ENCODE data around the gene KLC1. TPM values are rescaled to one million over a fixed set of nuclear protein-coding genes. Genes with fewer than 3 reads are reported as not detected.
"Not testable (repeated sequence)": the region's sequence is repeated elsewhere in the genome, so short reads cannot be mapped to it uniquely, and the experiment has no call there.

The KLC1 gene
- total RNA-seq, 1 donor from 2014 or later, result 238 TPM

DNA sequence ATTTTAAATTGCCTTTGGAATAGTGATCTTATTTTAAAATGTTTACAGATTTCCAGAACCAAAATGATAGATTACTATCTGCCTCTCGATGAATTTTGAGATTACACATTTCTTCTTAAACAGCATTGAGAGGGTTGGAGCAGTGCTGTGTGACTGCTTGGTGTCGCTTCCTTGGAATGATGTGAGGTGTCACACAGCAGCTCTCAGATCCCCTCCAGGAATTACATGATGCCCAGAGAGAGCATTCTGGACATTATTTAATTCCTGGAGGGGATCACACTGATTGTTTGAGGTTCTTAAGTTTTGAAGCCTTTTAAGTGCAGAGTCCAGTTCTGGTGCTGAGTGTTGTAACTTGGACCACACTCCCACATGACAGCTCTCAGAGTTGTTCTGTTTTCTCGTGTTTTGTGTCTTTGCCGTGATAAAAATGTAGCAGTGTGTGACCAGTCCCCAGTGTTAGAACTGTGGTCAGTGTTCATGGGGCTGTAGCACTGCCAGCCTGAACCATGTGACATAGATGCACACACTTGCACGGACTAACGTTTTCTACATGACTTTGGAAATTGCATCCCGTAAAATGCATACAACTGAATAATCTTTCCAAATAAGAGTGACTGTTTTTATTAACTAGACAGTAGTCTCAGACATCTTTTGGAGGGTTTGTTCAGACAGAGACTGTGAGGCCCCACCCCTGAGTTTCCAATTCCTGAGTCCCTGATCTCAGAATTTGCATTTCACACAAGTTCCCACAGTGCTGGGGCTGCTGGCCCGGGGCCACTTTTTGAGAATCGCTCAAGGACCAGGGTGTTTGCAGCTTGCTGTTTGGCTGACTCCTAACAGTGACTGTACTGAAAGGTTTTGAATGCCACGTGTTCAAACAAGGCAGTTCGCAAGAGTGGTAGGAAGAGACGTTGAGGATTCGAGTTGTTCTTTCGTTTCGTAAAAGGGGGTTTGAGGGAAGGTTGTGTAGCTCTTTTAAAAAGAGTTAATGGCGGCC is 60.2 kb downstream of the KLC1 start:
- peak overlapping the region; percentile 57 for H3K4me2 ChIP-seq (ENCODE audit: low read length)
- H3K36me3 ChIP-seq (ENCODE audit: insufficient read depth, low read length), result peaks cover 46% of the 10 kb centered on the region
- no peaks in the 10 kb centered on the region for H3K27me3 Mint-ChIP-seq (ENCODE audit: low read depth, unreplicated experiment)
- peak overlapping the region; percentile 22 for H3K4me3 Mint-ChIP-seq (ENCODE audit: unreplicated experiment)
- DNase-seq (ENCODE audit: low read depth) (peak; percentile 72), FAIRE-seq (no peak)
- no peak overlapping the region for H3K4me3 ChIP-seq (ENCODE audit: insufficient read depth, low read depth, low read length)
- peak overlapping the region; percentile 67 for H3K27ac ChIP-seq (ENCODE audit: low read depth, low read length)
- TF ChIP-seq, protein P1, sequence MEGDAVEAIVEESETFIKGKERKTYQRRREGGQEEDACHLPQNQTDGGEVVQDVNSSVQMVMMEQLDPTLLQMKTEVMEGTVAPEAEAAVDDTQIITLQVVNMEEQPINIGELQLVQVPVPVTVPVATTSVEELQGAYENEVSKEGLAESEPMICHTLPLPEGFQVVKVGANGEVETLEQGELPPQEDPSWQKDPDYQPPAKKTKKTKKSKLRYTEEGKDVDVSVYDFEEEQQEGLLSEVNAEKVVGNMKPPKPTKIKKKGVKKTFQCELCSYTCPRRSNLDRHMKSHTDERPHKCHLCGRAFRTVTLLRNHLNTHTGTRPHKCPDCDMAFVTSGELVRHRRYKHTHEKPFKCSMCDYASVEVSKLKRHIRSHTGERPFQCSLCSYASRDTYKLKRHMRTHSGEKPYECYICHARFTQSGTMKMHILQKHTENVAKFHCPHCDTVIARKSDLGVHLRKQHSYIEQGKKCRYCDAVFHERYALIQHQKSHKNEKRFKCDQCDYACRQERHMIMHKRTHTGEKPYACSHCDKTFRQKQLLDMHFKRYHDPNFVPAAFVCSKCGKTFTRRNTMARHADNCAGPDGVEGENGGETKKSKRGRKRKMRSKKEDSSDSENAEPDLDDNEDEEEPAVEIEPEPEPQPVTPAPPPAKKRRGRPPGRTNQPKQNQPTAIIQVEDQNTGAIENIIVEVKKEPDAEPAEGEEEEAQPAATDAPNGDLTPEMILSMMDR (IDR thresholded peaks at IDR 0.05; ENCODE audit: insufficient read depth, low read depth, low read length), result no peak
- TF ChIP-seq EZH2 (IDR thresholded peaks at IDR 0.05; ENCODE audit: insufficient read depth, low read length), result no peak
- peaks cover 7% of the 10 kb centered on the region for H3K36me3 Mint-ChIP-seq (ENCODE audit: low read depth, unreplicated experiment)
- H3K4me1 Mint-ChIP-seq (ENCODE audit: low read depth, unreplicated experiment), result peaks cover 13% of the 10 kb centered on the region
- peaks cover 25% of the 10 kb centered on the region for H3K4me1 ChIP-seq (ENCODE audit: insufficient read depth, low read length)
- H2AFZ ChIP-seq (ENCODE audit: low read depth, low read length), result no peak overlapping the region
- H4K20me1 ChIP-seq (ENCODE audit: insufficient read depth, low read length), result peaks cover 78% of the 10 kb centered on the region
- no peaks in the 10 kb centered on the region for H3K9me3 ChIP-seq (ENCODE audit: insufficient read depth, low read depth, low read length)
- no peaks in the 10 kb centered on the region for H3K27me3 ChIP-seq (ENCODE audit: insufficient read depth, low read length)
- H3K9me3 Mint-ChIP-seq (ENCODE audit: unreplicated experiment), result no peaks in the 10 kb centered on the region
- H3K9ac ChIP-seq (ENCODE audit: low read length), result peak overlapping the region; percentile 55
- H3K79me2 ChIP-seq (ENCODE audit: insufficient read depth, low read length), result peaks cover 77% of the 10 kb centered on the region
- H3K27ac Mint-ChIP-seq (ENCODE audit: unreplicated experiment), result peak overlapping the region; percentile 77

DNA sequence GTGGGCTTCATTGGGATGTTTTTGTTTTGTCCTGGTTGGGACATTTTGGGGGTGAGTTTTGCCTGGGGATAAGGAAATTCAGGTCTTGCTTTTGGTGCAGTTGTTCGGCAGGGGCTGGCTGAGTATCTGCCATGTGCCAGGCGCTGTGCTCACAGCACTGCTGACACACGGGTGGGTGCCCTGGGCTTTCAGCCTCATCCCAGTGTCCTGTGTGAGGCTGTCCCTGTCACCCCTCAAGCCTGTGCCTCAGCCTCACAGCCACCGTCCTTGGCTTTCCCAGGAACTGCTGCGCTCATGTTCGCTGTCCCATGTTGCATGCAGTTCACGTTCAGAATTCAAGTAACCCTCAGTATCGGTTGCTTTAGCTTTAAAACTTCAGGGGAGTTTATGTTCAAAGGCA is 61.3 kb downstream of the KLC1 start:
- Histone ChIP-seq H3K4me2 (ENCODE audit: low read length) (no peak overlapping the region), H3K27ac (ENCODE audit: low read depth, low read length) (no peak overlapping the region), H2AFZ (ENCODE audit: low read depth, low read length) (no peak overlapping the region), H3K27me3 (ENCODE audit: insufficient read depth, low read length) (no peaks in the 10 kb centered on the region), H3K9ac (ENCODE audit: low read length) (no peak overlapping the region), H3K4me1 (ENCODE audit: insufficient read depth, low read length) (peaks cover 25% of the 10 kb centered on the region), H4K20me1 (ENCODE audit: insufficient read depth, low read length) (peaks cover 73% of the 10 kb centered on the region), H3K79me2 (ENCODE audit: insufficient read depth, low read length) (peaks cover 73% of the 10 kb centered on the region), H3K9me3 (ENCODE audit: insufficient read depth, low read depth, low read length) (no peaks in the 10 kb centered on the region), H3K36me3 (ENCODE audit: insufficient read depth, low read length) (peaks cover 43% of the 10 kb centered on the region), H3K4me3 (ENCODE audit: insufficient read depth, low read depth, low read length) (no peak overlapping the region)
- H3K9me3 Mint-ChIP-seq (ENCODE audit: unreplicated experiment), result no peaks in the 10 kb centered on the region
- peaks cover 7% of the 10 kb centered on the region for H3K36me3 Mint-ChIP-seq (ENCODE audit: low read depth, unreplicated experiment)
- H3K4me1 Mint-ChIP-seq (ENCODE audit: low read depth, unreplicated experiment), result peaks cover 13% of the 10 kb centered on the region
- no peaks in the 10 kb centered on the region for H3K27me3 Mint-ChIP-seq (ENCODE audit: low read depth, unreplicated experiment)
- H3K27ac Mint-ChIP-seq (ENCODE audit: unreplicated experiment), result peak overlapping the region; percentile 77
- no peak for FAIRE-seq
- no peak for TF ChIP-seq EZH2 (IDR thresholded peaks at IDR 0.05; ENCODE audit: insufficient read depth, low read length)
- TF ChIP-seq, protein P1 (IDR thresholded peaks at IDR 0.05; ENCODE audit: insufficient read depth, low read depth, low read length), result no peak
- no peak for DNase-seq (ENCODE audit: low read depth)
- H3K4me3 Mint-ChIP-seq (ENCODE audit: unreplicated experiment), result no peak overlapping the region

DNA sequence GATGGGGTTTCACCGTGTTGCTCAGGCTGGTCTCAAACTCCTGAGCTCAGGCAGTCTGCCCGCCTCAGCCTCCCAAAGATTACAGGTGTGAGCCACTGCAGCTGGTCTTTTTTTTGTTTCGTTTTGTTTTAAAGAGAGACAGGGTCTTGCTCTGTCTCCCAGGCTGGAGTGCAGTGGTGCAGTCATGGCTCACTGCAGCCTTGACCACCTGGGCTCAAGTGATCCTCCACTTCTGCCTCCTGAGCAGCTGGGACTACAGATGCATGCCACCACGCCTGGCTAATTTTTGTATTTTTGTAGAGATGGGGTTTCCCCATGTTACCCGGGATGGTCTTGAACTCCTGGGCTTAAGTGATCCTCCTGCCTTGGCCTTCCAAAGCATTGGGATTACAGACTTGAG is 62.6 kb downstream of the KLC1 start:
- peaks cover 32% of the 10 kb centered on the region for H3K36me3 ChIP-seq (ENCODE audit: insufficient read depth, low read length)
- H3K36me3 Mint-ChIP-seq (ENCODE audit: low read depth, unreplicated experiment); DNase-seq (ENCODE audit: low read depth); H3K27me3 Mint-ChIP-seq (ENCODE audit: low read depth, unreplicated experiment); H3K27me3 ChIP-seq (ENCODE audit: insufficient read depth, low read length); H3K4me2 ChIP-seq (ENCODE audit: low read length); H3K27ac Mint-ChIP-seq (ENCODE audit: unreplicated experiment); H3K4me3 Mint-ChIP-seq (ENCODE audit: unreplicated experiment); H3K9ac ChIP-seq (ENCODE audit: low read length); H3K4me3 ChIP-seq (ENCODE audit: insufficient read depth, low read depth, low read length); H3K9me3 Mint-ChIP-seq (ENCODE audit: unreplicated experiment); H2AFZ ChIP-seq (ENCODE audit: low read depth, low read length); H3K27ac ChIP-seq (ENCODE audit: low read depth, low read length); FAIRE-seq; H3K9me3 ChIP-seq (ENCODE audit: insufficient read depth, low read depth, low read length): not testable (repeated sequence)
- H3K79me2 ChIP-seq (ENCODE audit: insufficient read depth, low read length), result peaks cover 74% of the 10 kb centered on the region
- peaks cover 72% of the 10 kb centered on the region for H4K20me1 ChIP-seq (ENCODE audit: insufficient read depth, low read length)
- H3K4me1 Mint-ChIP-seq (ENCODE audit: low read depth, unreplicated experiment), result peaks cover 19% of the 10 kb centered on the region
- H3K4me1 ChIP-seq (ENCODE audit: insufficient read depth, low read length), result peaks cover 36% of the 10 kb centered on the region
